Limb (tissue), 2 donors: Measurements from ENCODE around the gene KATNA1.

Experiments used
- DNase-seq, 2 donors: peaks; one replicate each; pipeline ENCODE4 v3.0.0-alpha.2; 2016; ENCODE audit errors: extremely low spot score in 2 of 2

The KATNA1 gene

GRCh38 chr6:149614337-149614736 lies 34.2 kb downstream of the KATNA1 start:
- no peak for DNase-seq

- no peak for DNase-seq
Measured at GRCh38 chr6:149608381-149608982, 40.0 kb downstream of the KATNA1 start.

- no peak for DNase-seq
Measured at GRCh38 chr6:149600508-149600907, 48.0 kb downstream of the KATNA1 start.

- DNase-seq = no peak
Measured at GRCh38 chr6:149593408-149593807, 55.1 kb downstream of the KATNA1 start.

GRCh38 chr6:149592983-149593382 lies 55.5 kb downstream of the KATNA1 start:
- no peak for DNase-seq

GRCh38 chr6:149586149-149586548 lies 62.4 kb downstream of the KATNA1 start:
- DNase-seq = no peak

GRCh38 chr6:149581349-149581748 lies 67.2 kb downstream of the KATNA1 start:
- no peak for DNase-seq

GRCh38 chr6:149580880-149581279 lies 67.6 kb downstream of the KATNA1 start:
- DNase-seq = no peak

GRCh38 chr6:149567945-149568585 lies 80.4 kb downstream of the KATNA1 start:
- DNase-seq = no peak

GRCh38 chr6:149567194-149567586 lies 81.3 kb downstream of the KATNA1 start:
- no peak for DNase-seq

- peak; percentile 11 to 70 for DNase-seq
Measured at GRCh38 chr6:149566410-149567193, 81.9 kb downstream of the KATNA1 start.

GRCh38 chr6:149565527-149566409 lies 82.7 kb downstream of the KATNA1 start, which contains the start of gene GINM1:
TSS of gene GINM1 (plus strand) at chr6:149566375. CDS start at chr6:149566415, 40 bp downstream.
- peak; percentile 96 to 98 for DNase-seq

GRCh38 chr6:149563928-149564325 lies 84.6 kb downstream of the KATNA1 start:
- DNase-seq = no peak

- DNase-seq = no peak
Measured at GRCh38 chr6:149563203-149563927, 85.1 kb downstream of the KATNA1 start.

- no peak for DNase-seq
Measured at GRCh38 chr6:149560736-149561135, 87.8 kb downstream of the KATNA1 start.

- no peak for DNase-seq
Measured at GRCh38 chr6:149559389-149559788, 89.1 kb downstream of the KATNA1 start.

GRCh38 chr6:149558029-149558428 lies 90.5 kb downstream of the KATNA1 start:
- DNase-seq = no peak

GRCh38 chr6:149551920-149552319 lies 96.6 kb downstream of the KATNA1 start:
- no peak for DNase-seq

GRCh38 chr6:149545754-149546471 lies 102.6 kb downstream of the KATNA1 start, which contains the start of gene PPIL4:
TSS of gene PPIL4 (minus strand) at chr6:149546043. CDS start at chr6:149546005, 38 bp downstream.
- DNase-seq = peak; percentile 95 to 99

- DNase-seq = peak; percentile 69 to 83
Measured at GRCh38 chr6:149545258-149545753, 103.2 kb downstream of the KATNA1 start.
